Measurements from ENCODE around the gene MROH8.
"Not testable (repeated sequence)": the region's sequence is repeated elsewhere in the genome, so short reads cannot be mapped to it uniquely, and the experiment has no call there.

Gene MROH8

GRCh38 chr20:37095108-37095598 lies 84.2 kb downstream of the MROH8 start:
- DNase-seq (ENCODE audit: low read depth, low spot score): peak; percentile 23

DNA sequence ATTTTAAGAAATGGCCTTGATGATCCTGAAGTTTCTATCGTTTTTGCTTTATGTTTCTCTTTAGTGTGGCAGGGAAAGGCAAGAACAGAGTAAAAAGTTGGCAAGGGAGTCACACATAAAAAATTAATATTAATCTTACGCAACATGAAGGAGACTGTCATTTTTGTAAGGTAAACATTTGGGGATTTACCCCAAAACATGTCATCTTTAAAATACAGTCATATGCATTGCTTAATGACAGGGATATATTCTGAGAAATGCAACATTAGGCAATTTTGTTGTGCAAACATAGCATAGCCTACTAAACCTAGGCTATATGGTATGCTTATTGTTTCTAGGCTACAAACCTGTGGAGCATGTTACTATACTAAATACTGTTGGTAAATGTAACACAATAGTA lies 88.9 kb downstream of the MROH8 start:
- no peak for DNase-seq (ENCODE audit: low read depth, low spot score)

GRCh38 chr20:37081717-37082289 lies 97.5 kb downstream of the MROH8 start:
- DNase-seq (ENCODE audit: low read depth, low spot score): no peak

DNA sequence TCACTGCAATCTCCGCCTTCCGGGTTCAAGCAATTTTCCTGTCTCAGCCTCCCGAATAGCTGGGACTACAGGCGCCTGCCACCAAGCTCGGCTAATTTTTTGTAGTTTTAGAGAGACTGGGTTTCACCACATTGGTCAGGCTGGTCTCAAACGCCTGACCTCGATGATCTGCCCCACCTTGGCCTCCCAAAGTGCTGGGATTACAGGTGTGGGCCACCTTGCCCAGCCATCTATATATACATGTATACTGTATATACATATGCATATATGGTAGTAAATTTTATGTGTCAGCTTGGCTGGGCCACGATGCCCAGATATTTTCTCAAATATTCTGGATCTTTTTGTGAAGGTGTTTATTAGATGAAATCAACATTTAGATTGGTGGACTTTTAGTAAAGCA lies 102.3 kb downstream of the MROH8 start:
- DNase-seq (ENCODE audit: low read depth, low spot score): no peak

- no peak for DNase-seq (ENCODE audit: low read depth, low spot score)
Observed at GRCh38 chr20:37075932-37076685, 103.2 kb downstream of the MROH8 start.

DNA sequence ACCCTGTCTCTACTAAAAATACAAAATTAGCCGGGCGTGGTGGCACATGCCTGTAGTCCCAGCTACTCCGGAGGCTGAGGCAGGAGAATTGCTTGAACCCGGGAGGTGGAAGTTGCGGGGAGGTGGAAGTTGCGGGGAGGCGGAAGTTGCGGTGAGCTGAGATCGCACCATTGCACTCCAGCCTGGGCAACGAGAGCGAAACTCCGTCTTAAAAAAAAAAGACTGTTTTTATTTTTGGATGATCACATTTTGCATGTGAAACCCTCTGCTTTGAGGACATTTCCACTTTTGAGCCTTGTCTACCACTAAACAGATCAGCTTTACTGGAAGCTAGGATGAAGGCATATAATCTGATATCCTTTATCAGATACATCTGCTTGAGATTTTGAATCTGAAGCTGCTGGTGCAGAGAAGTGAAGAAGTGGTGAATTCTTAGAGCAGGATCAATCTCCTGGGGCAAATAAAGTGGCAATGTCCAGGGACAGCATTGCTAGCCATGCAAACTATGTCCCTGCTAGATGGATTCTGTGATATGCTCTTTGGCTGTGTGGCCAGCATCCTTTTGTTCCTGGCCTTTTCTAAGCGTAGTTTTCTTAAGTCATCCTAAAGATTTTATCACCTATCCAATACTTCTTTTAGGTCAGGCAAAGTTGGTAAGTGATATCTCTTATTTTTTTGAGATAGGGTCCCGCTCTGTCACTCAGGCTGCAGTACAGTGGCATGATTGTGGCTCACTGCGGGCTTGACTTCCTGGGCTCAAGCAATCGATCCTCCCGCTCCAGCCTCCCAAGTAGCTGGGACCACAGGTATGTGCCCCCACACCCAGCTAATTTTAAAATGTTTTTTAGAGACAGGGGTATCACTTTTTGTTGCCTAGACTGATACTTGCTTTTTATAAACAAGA lies 106.8 kb downstream of the MROH8 start:
- DNase-seq (ENCODE audit: low read depth, low spot score): no peak

DNA sequence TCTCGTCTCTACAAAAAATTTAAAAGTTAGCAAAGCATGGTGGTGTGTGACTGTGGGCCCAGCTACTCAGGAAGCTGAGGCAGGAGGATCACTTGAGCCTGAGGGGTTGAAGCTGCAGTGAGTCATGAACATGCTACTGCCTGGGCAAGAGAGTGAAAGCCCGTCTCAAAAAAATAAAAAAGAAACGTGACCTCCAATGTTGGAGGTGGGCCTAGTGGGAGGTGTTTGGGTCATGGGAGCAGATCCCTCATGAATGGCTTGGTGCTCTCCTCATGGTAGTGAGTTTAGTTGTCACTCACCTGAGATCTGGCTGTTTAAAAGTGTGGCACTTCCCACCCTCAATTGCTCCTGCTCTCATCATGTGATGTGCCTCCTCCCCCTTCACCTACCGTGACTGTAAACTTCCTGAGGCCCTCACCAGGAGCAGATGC lies 107.9 kb downstream of the MROH8 start:
- no peak for DNase-seq (ENCODE audit: low read depth, low spot score)

DNA sequence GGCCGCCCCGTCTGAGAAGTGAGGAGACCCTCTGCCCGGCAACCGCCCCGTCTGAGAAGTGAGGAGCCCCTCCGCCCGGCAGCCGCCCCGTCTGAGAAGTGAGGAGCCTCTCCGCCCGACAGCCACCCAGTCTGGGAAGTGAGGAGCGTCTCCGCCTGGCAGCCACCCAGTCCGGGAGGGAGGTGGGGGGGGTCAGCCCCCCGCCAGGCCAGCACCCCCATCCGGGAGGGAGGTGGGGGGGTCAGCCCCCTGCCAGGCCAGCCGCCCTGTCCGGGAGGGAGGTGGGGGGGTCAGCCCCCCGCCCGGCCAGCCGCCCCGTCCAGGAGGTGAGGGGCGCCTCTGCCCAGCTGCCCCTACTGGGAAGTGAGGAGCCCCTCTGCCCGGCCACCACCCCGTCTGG lies 109.8 kb downstream of the MROH8 start:
- DNase-seq (ENCODE audit: low read depth, low spot score): not testable (repeated sequence)

- DNase-seq (ENCODE audit: low read depth, low spot score): no peak
Observed at GRCh38 chr20:37066168-37066567, 113.2 kb downstream of the MROH8 start.

- DNase-seq (ENCODE audit: low read depth, low spot score): no peak
Observed at GRCh38 chr20:37055276-37055675, 124.1 kb downstream of the MROH8 start.

- DNase-seq (ENCODE audit: low read depth, low spot score): no peak
Observed at GRCh38 chr20:37053230-37053950, 126.0 kb downstream of the MROH8 start.
